GM23338 (cell line): Measurements from ENCODE around the gene OR51I1.

Experiments used
- CTCF ChIP-seq, 2 experiments: fragments of 200-600 bp in 1 of 2; sonication (generic) in 1 of 2; conservative IDR thresholded peaks; 2 replicates each; pipeline versions ENCODE4 v1.5.1 to v1.6.1; 2016 to 2017; ENCODE audit warnings: antibody characterized with exemption in 2 of 2, low read depth in 2 of 2, mild to moderate bottlenecking in 2 of 2, moderate library complexity in 1 of 2
- EZH2 ChIP-seq: fragments of 200-600 bp; sonication (generic); IDR thresholded peaks from one replicate; pipeline ENCODE4 v1.8.0; 2017; ENCODE audit warnings: antibody characterized with exemption, mild to moderate bottlenecking, low read depth; ENCODE audit not compliant: unreplicated experiment
- EZH2phosphoT487 ChIP-seq: fragments of 200-600 bp; sonication (generic); IDR thresholded peaks from one replicate; pipeline ENCODE4 v1.8.1; 2018; ENCODE audit warnings: antibody characterized with exemption; ENCODE audit not compliant: unreplicated experiment
- JUNB ChIP-seq: IDR thresholded peaks from one replicate; pipeline ENCODE4 v1.6.1; 2016; ENCODE audit warnings: antibody characterized with exemption; ENCODE audit not compliant: unreplicated experiment
- NANOG ChIP-seq: IDR thresholded peaks from 2 replicates; pipeline ENCODE4 v1.6.1; 2016; ENCODE audit warnings: antibody characterized with exemption, borderline replicate concordance
- POLR2AphosphoS5 ChIP-seq: IDR thresholded peaks from 2 replicates; pipeline ENCODE4 v1.6.1; 2016; ENCODE audit warnings: antibody characterized with exemption, low read depth
- REST ChIP-seq: IDR thresholded peaks from one replicate; pipeline ENCODE4 v1.6.1; 2018; ENCODE audit warnings: antibody characterized with exemption; ENCODE audit not compliant: unreplicated experiment

GRCh38 chr11:5488385-5488784, 47.1 kb upstream of the OR51I1 start, which contains the start of gene OR52D1:
- TF ChIP-seq JUNB (no peak), EZH2phosphoT487 (no peak), EZH2 (no peak), POLR2AphosphoS5 (no peak), CTCF (conservative IDR thresholded peaks at IDR 0.05; ENCODE audit: low read depth in 2 of 2) (no peak), REST (no peak), NANOG (no peak)
